Stimulated activated CD8-positive, alpha-beta memory T cell treated with anti-CD3 and anti-CD28 coated beads, Interleukin-4, amount 100 ng/mL, for 1 hour (primary cell): Measurements from ENCODE around the gene FAM111A.
"Not testable (repeated sequence)": the region's sequence is repeated elsewhere in the genome, so short reads cannot be mapped to it uniquely, and the experiment has no call there.

Source experiments
- DNase-seq, 2 donors: peaks; one replicate each; pipeline ENCODE4 v3.0.0-alpha.2; 2020; ENCODE audit warnings: low read depth in 2 of 2, low spot score in 1 of 2

FAM111A gene, protein sequence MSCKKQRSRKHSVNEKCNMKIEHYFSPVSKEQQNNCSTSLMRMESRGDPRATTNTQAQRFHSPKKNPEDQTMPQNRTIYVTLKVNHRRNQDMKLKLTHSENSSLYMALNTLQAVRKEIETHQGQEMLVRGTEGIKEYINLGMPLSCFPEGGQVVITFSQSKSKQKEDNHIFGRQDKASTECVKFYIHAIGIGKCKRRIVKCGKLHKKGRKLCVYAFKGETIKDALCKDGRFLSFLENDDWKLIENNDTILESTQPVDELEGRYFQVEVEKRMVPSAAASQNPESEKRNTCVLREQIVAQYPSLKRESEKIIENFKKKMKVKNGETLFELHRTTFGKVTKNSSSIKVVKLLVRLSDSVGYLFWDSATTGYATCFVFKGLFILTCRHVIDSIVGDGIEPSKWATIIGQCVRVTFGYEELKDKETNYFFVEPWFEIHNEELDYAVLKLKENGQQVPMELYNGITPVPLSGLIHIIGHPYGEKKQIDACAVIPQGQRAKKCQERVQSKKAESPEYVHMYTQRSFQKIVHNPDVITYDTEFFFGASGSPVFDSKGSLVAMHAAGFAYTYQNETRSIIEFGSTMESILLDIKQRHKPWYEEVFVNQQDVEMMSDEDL

DNA sequence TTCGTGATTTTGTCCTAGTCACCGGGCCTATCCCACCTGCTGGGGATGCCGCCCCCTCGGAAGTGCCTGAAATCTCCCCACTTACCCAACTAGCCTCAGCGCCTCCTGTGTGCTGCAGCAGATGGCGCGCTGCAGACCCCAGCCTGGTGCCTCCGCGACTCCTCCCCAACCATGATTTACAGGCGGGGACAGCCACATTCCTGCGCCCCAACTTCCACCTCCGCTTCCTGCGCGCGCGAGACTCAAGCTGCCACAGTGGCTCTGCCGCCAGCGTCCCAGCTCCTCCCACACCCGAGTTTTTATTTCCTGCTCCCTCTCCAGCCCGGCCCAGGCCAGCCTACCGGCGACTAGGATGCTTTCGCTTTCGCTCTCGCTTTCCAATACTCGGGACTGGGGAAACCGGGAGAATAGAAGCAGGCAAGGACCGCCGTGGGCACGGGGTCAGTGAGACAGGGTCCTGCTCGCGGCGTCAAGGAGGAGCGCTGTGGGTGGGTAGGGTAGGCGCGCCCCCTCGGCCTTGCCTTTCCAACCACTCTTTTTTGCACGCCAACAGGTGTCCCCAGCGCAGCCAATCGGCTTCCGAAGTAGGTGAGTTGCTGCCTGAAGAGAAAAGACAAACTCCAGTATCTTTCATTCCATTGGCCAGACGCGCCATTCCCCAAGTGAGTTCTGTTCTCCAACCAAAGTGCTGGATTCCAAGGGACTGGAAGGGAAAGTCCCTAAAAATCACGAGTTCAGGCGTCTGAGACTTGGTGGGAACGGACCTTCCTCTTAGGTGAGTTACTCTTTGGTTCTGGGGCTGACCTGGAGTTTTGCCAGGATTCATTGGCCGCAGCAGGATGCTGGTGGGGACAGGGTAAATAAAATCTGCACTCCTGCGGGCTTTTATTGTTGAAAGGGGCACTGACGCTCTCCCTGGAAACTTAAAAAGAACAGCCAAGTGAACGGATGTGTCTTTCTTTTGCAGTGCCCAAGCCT is at the start of gene FAM111A:
Gene FAM111A, plus strand, starts transcription at position 327 of the 978 bp plus-strand sequence. CDS start 6,017 bp downstream, outside the sequence.
- peak; percentile 49 to 69 for DNase-seq

DNA sequence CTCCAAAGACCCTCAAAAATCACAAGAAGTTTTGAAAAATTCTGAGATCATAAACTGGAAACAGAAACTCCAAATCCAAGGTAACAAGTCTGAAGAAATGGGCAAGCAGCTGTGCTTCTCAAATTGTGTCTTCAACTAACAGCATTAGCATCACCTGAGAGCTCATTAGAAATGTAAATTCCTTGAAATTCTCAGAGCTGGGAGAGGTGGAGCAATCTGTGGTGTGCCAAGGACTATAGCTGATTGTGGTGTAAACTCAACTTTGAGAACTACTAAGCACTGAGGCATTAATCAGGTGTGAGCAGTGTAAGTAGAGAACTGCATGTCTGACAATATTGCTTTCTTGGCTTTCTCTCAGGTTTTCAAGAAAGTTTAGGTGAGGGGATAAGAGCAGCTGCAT is 49.1 kb upstream of the FAM111A start:
- DNase-seq, result not testable (repeated sequence)

DNA sequence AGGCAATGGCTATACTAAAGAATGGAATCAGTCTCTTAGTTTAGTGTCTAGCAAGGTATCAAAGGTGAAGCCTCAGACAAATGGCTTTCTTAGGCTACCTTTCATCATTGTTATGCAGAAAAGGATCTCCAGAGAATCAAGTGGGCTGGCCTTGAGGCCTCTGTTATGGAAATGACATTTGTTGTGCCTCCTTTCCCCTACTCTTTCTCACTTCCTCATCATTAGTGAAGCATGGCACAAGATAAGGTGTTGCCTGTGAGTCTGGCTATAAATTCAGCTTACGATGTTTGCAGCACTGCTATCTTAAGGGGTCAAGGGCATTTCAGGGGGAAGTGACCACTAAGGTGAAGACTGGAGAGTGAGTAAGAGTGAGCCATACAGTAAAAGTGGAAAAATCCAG is 47.4 kb upstream of the FAM111A start:
- DNase-seq, result not testable (repeated sequence)

DNA sequence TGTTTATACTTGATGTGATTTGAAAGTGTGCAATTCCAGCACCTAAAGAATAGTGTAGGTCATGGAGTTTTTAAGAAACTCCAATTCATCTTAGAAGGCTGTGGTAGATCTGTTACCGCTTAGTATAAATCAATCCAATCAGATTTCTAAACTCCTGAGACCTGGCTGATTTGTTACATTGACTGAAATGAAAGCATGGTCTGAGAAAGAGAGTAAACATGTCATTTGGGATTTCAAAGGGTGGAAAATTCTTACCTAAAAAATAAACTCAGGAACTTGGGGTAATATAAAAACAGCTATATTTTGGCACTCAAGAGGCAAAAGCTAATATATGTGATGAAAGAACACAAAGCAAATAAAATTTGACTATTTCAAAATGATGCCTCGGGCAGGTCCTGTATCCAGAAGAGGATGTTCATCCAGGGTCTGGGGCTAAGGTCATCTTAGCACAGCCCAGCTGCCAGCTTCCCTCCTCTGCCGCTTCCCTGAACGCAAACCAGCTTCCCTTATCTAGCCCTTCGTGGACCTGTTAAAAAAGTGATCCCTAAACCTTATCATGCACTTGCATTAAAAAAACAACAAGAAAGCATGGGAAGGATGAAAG is 46.6 kb upstream of the FAM111A start:
- DNase-seq, result not testable (repeated sequence)

DNA sequence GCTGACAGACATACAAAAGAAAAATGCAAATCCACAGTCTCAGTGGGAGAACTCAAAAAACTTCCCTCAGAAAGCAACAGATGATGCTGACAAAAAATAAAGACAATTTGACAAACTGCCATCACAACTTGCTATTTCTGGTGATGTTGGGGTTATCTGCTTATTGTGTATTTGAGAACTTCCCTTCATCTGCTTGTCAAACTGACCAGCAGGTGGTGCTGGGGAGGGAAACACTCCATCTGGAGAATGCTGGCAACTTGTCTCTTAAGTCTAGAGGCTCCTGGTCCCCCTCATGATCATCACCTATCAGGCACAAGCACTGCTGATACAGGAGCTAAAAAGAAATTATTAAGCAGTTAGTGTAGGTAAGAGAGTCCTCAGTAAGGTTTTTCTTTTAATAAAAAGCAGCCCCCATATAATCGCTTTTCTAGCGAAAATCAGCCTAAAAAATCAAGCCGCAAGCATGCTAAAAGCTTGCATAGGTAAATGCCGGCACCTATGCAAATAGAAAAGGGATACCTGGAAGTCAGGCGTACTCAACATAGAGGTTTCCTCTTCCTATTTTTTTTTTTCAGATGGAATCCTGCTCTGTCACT is 45.4 kb upstream of the FAM111A start:
- peak in 1 of 2 donors; percentile 48 for DNase-seq

DNA sequence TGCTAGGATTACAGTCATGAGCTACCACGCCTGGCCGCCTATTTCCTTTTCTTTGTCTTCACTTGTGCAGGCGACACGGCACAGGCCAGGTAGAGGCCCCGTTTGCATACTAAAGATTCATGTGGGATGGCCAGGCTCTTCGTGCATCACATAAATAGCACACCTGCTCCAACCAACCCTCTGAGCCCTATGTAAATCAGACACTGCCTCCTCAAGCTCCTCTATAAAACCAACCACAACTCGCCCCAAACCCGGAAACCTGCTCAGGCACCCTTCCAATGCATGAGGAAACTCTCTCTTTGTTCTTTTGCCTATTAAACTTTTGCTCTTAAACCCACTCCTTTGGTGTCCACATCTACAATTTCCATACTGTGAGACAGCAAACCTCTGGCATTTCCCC is 44.7 kb upstream of the FAM111A start:
- not testable (repeated sequence) for DNase-seq

DNA sequence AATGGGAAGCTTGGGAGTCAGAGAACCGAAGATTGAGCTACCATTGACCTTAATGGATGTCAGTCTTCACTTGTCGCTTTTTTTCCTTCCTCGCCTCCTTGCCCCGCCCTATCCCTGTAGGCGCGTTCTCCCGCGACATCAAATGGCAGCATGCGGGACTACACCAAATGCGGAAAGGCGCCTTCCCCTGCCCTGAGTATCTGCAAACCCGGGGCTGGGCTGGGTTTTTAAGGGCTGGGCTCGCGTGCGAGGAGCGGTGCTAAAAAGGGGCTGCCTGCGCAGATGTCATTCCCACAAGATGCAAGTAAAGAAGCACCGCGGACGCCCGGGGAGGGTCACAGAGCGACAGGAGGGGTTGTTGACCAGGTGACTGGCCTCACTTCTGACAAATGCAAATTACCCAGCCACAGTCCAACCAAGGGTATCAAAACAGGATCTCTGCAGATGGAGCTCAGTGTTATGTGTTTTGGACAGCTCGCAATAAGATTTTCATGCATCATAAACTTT is 40.3 kb upstream of the FAM111A start:
- no peak for DNase-seq

DNA sequence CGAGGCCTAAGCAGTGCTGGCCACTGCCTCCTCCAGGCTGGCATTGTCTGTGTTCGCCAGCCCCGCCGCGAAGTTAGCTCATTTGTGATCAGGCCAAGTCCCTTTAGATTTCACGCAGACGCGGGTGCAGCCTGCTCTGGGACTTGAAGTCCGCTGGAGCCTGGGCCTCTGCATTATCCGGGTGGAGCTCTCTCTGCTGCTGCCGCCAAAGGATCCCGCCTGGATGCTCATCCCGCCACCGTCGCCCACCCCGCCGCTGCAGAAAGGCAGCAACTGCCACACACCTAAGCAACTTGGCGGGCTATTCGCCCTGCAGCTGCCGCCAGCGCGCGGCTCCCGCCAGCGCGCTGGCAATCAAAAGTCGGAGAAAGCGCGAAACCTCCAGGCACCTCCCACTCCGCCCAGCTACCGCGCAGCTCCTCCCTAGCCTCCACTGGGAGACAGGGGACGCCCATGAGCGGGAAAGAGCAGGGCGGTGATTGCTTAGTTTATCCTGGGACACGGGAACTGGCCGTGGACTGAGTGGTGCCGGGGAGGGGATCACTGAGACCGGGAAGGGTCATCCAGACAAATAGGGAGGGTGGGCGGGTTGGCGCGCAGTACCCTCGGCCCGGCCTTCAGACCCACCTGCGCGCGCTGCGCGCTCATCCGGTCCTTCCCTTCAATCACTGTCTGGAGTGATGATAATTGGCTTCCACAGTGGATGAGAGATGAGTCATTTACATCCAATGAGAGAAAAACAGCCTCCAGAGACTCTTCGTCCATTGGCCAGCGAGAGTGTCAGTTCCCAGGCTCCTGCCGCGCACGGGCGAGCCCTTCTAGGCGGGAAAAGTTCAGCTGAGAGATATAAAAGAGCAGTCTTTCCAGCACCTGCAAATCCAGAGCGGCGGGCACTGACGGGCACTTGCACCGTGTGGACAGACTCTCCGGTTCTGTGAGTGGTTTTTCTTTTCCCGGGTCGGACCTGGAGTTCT is 36.0 kb upstream of the FAM111A start, which contains the start of gene FAM111B:
Gene FAM111B, plus strand, starts transcription at position 875 of the 974 bp plus-strand sequence. CDS start 2,389 bp downstream, outside the sequence.
- DNase-seq, result no peak

DNA sequence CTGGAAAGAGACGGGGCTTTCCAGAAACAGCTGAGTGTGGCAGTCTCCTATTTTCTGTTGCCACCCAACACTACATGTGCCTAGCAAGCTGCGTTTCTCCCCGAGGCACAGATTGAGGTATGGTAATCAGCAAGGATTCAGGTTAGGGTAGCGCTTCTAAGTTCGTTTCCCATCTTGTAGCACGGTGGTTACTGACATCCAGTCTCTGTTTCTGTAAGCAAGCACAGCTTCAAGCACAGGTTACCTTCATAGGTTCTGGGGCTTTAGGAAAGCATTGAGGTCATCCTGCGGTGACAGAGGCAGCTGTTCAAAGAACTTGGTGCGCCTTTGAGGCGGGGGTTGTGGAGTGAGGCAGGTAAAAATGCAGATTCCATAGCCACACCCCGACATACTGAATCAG is 34.9 kb upstream of the FAM111A start:
- not testable (repeated sequence) for DNase-seq

DNA sequence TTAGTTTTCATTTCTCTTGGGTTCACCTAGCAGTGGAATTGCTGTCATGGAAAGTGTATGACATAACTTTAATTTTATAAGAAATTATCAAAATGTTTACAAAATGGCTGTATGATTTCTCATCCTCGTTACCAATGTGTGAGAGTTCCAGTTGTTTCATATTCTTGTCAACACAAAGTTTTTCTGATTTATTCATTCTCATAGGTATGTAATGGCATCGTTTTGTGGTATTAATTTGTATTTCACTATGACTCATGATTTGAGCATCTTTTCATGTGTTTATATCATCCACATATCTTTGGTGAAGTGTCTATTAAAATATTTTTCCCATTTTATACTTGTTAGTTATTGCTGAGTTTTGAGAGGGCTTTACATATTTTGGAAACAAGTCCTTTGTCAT is 30.2 kb upstream of the FAM111A start:
- DNase-seq, result no peak

DNA sequence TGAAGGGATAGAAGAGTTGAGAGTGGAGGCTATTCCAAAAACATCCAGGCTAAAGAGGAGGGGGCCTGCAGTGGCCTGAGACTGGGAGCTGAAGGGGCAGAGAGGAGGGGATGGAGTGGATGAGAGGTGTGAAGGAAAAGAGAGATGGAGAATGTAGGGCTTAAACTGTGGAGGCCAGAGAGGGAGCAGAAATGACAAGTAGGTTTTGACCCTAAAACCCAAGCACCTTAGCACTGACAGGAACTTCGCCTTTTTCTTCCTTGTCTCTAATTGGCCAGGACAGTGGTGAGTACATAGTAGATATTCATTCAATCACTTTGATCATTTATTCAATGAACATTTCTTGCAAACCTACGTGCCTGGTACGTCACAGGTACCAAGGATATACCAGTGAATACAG is 28.3 kb upstream of the FAM111A start:
- no peak for DNase-seq

DNA sequence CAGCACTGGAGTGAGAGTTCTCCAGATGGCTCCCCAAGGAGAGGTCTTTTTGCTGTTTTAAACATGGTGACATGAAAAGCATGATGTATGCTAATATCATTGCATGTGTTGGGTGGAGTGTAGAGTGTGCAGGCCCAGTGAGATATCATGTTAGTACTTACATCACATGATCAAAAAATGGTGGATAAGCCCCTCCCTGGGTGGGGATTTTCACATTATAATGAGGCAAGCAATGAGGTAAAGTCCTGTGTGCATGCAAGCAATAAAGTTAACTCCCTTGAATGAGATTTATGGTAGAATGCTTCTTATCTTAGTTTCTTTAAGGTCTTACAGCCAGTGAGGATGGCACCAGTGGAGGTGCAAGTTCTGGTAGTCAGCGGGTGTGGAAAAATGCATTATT is 27.1 kb upstream of the FAM111A start:
- no peak for DNase-seq

DNA sequence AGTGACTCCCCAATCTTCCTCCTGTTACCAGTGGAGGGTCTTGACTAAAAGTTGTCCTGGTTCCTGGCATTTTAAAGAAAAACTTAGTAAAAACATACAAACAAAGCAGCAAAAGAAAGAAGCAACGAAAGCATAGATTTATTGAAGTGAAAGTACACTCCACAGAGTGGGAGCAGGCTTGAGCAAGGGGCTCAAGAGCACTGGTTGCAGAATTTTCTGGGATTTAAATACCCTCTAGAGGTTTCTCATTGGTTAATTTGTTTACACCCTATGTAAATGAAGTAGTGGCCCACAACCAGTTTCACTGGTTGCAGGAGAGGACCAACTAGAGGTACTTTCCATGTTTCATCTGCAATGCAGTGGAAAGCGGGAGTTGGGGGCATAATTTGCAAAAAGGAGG is 24.9 kb upstream of the FAM111A start:
- no peak for DNase-seq

DNA sequence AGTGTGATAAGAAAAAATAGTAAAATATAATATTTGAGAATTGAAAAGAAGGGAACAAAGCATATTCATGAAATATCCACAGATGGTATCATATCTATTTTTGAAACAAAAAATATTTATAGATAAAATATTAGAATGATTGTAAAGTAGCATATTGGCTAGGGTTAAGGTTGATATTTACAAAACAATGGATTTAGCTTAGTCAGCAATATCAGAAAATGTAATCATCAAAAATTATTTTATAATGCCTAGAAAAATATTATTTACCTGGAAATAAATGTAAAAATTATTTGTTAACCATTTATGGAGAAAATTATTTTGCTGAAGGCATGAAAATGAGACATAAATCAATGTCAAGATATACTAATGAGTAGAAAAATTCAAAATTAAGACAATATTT is 22.8 kb upstream of the FAM111A start:
- no peak for DNase-seq

DNA sequence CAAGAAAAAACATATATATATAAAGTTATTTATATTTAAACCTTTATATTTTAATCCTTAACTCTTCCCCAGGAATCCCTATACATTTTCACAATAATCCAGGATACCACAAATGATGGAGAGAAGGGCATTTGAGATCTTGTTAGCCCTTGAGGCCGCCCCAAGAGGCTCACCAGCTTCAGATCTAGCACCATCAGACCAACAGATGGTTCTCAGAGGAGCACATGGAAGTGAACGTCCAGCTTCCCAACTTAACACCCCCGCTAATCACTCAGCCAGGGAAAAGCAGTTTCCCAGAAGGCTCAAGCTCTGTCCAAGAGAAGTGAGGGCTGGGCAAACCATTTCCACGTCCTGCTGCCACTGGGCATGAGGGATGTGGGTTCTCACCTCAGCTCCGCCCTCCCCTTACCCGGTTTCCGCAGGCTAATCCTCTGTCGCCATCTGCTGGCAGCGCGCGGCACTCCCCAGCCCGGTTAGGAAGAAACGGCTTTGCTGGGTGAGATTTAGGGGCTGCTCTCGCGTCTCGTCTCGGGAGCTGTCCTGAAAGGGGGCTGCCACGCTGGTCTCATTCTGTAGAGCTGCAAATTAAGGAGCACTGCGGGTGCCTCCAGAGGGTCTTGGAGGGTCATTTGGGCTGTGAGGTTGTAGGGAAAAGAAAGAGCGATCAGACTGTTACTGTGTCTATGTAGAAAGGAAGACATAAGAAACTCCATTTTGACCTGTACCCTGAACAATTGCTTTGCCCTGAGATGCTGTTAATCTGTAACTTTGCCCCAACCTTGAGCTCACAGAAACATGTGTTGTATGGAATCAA is 6.8 kb upstream of the FAM111A start:
- DNase-seq, result peak; percentile 60 to 79

DNA sequence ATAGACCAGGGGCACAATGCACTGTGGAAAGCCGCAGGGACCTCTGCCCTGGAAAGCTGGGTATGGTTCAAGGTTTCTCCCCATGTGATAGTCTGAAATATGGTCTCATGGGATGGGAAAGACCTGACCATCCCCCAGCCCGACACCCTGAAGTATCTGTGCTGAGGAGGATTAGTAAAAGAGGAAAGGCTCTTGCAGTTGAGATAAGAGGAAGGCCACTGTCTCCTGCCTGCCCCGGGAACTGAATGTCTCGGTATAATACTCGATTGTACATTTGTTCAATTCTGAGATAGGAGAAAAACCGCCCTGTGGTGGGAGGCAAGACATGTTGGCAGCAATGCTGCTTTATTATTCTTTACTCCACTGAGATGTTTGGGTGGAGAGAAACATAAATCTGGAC is 6.1 kb upstream of the FAM111A start:
- not testable (repeated sequence) for DNase-seq

DNA sequence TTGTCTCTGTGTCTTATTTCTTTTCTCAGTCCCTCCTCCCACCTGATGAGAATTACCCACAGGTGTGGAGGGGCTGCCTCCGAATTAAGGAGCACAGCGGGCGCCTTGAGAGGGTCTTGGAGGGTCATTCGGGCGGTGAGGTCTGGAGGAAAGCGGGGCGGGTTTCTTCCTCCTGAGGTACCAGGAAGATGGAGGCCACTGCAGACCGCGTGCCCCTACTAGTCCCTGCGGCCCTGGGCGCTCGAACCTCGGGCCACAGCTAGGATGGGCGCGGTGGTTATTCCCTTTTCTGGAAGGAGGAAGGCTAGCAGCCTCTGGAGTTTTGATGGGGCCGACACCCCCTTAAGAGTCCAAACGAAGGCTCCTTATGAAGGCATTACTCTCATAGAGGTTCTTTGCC is 5.5 kb upstream of the FAM111A start:
- no peak for DNase-seq

DNA sequence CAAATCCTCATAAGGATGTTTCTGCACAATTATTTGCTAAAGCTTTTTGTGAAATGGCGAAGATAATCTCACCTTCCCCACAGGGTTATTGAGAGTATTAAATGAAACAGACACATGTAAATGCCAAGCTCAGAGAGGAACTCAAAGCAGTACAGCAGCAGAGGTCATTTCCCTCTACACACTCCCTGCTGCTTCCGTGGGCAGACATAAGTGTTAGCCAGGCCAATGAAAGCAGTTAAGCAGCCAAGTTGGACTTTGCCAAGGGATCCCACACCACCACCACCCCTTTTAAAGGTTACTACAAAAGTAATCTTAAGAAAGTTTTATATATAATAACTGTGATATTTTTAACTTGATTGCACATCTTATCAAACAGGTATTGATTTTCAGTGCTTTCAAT is 4.0 kb upstream of the FAM111A start:
- no peak for DNase-seq
